Stimulated activated naive B cell treated with anti-CD40 and anti-IgM and Interleukin-4, amounts not matched to agents 10 μg/mL and 1 μg/mL and 100 μg/mL, for 72 hours (primary cell): ENCODE results near the gene RNU11.

Source experiments
- ATAC-seq, 2 donors: fragments of 150-1000 bp; cut with Tn5 transposase; replicated peaks; 2 replicates each; pipeline ENCODE4 v1.10.0; 2021; ENCODE audit warnings: moderate library complexity in 1 of 2
- DNase-seq: peaks from one replicate; pipeline ENCODE4 v3.0.0; 2021
- H3K27ac Mint-ChIP-seq: one replicate; pipeline ENCODE4 v1.8.0; 2022; ENCODE audit warnings: mild to moderate bottlenecking, mixed read lengths
- H3K27me3 Mint-ChIP-seq, 2 donors: one replicate each; pipeline ENCODE4 v1.8.0; 2022; ENCODE audit warnings: mixed read lengths in 2 of 2
- H3K36me3 Mint-ChIP-seq, 2 donors: one replicate each; pipeline ENCODE4 v1.8.0; 2022; ENCODE audit warnings: mixed read lengths in 2 of 2, mild to moderate bottlenecking in 1 of 2
- H3K4me1 Mint-ChIP-seq, 2 donors: one replicate each; pipeline ENCODE4 v1.8.0; 2022; ENCODE audit warnings: mixed read lengths in 2 of 2, mild to moderate bottlenecking in 1 of 2
- H3K4me3 Mint-ChIP-seq, 2 donors: one replicate each; pipeline ENCODE4 v1.8.0; 2022; ENCODE audit warnings: mild to moderate bottlenecking in 2 of 2, mixed read lengths in 2 of 2, moderate library complexity in 1 of 2
- H3K9me3 Mint-ChIP-seq, 2 donors: one replicate each; pipeline ENCODE4 v1.8.0; 2022; ENCODE audit warnings: mixed read lengths in 2 of 2, mild to moderate bottlenecking in 1 of 2

RNU11 gene

DNA sequence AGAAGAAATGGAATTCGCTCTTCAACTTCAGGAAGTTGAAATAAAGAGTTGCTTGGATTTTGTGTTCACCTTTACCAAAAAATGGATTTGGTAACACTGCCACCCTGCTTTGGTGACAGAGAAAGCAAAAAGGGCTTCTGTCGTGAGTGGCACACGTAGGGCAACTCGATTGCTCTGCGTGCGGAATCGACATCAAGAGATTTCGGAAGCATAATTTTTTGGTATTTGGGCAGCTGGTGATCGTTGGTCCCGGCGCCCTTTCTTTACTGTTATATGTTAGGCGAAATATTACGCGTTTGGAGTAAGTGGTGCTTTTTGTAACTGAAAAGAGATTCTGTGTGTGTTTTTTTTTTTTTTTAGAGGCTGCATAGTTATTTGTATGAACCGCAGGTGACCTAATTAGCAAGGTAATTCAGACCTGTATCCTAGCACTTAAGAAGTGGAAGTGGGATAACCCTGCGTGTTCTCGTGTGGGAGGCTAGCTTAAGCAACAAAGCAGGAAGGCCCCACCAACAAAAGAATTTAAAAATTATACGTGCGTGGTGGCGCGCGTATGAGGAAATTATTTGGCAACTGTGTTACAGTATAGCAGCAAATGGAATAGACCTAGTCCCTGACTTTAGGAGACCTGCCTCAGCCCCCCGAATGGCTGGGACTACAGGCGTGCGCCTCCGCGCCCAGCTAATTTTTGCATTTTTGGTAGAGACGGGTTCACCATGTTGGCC is at the start of gene RNU11:
Gene RNU11, plus strand, starts transcription at position 127 of the 725 bp plus-strand sequence.
- ATAC-seq: peak; percentile 81 to 83
- H3K9me3 Mint-ChIP-seq: no peaks in the 10 kb centered on the region
- peak; percentile 92 for DNase-seq

GRCh38 chr1:28601696-28602095 is 46.7 kb upstream of the RNU11 start:
- no peaks in the 10 kb centered on the region for H3K9me3 Mint-ChIP-seq
- peaks cover 6 to 10% of the 10 kb centered on the region in 2 donors for H3K4me1 Mint-ChIP-seq
- no peaks in the 10 kb centered on the region for H3K27me3 Mint-ChIP-seq
- DNase-seq (no peak), ATAC-seq (peak; percentile 69 to 72)
- H3K36me3 Mint-ChIP-seq: peaks cover 5 to 28% of the 10 kb centered on the region in 2 donors
- H3K4me3 Mint-ChIP-seq: no peak overlapping the region
- H3K27ac Mint-ChIP-seq: peak overlapping the region; percentile 77

More for the DNA sequence above, at the start of gene RNU11:
- Mint-ChIP-seq H3K27ac (peak within 1 kb of the TSS; percentile 100), H3K4me1 (peaks cover 15 to 38% of the 10 kb centered on the region in 2 donors), H3K4me3 (peak within 1 kb of the TSS; percentile 93 to 95), H3K27me3 (no peaks in the 10 kb centered on the region), H3K36me3 (peaks cover 0 to 12% of the 10 kb centered on the region in 2 donors)

GRCh38 chr1:28602536-28603439 is 45.6 kb upstream of the RNU11 start:
- Mint-ChIP-seq H3K27ac (no peak overlapping the region), H3K27me3 (no peaks in the 10 kb centered on the region), H3K36me3 (peaks cover 5 to 28% of the 10 kb centered on the region in 2 donors), H3K4me1 (peaks cover 6 to 10% of the 10 kb centered on the region in 2 donors), H3K4me3 (no peak overlapping the region), H3K9me3 (no peaks in the 10 kb centered on the region)
- peak in 1 of 2 donors; percentile 53 for ATAC-seq
- DNase-seq: peak; percentile 18

GRCh38 chr1:28604411-28604810 is 44.0 kb upstream of the RNU11 start:
- Mint-ChIP-seq H3K9me3 (no peaks in the 10 kb centered on the region), H3K27me3 (no peaks in the 10 kb centered on the region), H3K4me1 (peaks cover 3 to 5% of the 10 kb centered on the region in 2 donors), H3K27ac (no peak overlapping the region), H3K4me3 (no peak overlapping the region), H3K36me3 (peaks cover 5 to 25% of the 10 kb centered on the region in 2 donors)
- ATAC-seq: no peak
- no peak for DNase-seq

- no peaks in the 10 kb centered on the region for H3K27me3 Mint-ChIP-seq
- ATAC-seq (no peak), DNase-seq (no peak)
- peaks cover 3 to 5% of the 10 kb centered on the region in 2 donors for H3K4me1 Mint-ChIP-seq
- H3K27ac Mint-ChIP-seq: no peak overlapping the region
- peaks cover 9 to 30% of the 10 kb centered on the region in 2 donors for H3K36me3 Mint-ChIP-seq
- no peak overlapping the region for H3K4me3 Mint-ChIP-seq
- H3K9me3 Mint-ChIP-seq: no peaks in the 10 kb centered on the region
Observed at GRCh38 chr1:28604962-28605361, 43.4 kb upstream of the RNU11 start.

DNA sequence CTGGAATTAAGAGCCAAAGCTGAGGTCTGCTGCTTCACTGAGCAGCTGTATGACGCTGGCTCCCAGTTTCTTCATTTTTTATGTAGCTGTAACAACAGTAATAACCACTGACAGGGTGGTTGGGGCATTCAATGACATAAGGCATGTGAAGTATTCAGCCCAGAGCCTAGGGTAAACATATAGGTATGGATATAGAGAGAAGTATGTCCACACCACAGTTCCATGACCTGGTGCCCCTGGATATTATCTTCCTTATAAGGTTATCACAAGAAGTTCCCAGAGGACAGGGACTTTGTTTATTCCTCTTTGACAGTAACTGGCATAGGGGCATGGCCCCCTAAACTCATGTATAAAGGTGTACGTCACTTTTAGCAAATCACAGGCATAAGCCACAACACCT is 41.6 kb upstream of the RNU11 start:
- ATAC-seq (no peak), DNase-seq (no peak)
- Mint-ChIP-seq H3K4me3 (no peak overlapping the region), H3K9me3 (no peaks in the 10 kb centered on the region), H3K27ac (no peak overlapping the region), H3K36me3 (peaks cover 14 to 29% of the 10 kb centered on the region in 2 donors), H3K27me3 (no peaks in the 10 kb centered on the region), H3K4me1 (peaks cover 1 to 2% of the 10 kb centered on the region in 2 donors)

- H3K9me3 Mint-ChIP-seq: no peaks in the 10 kb centered on the region
- DNase-seq (no peak), ATAC-seq (no peak)
- H3K27me3 Mint-ChIP-seq: no peaks in the 10 kb centered on the region
- H3K36me3 Mint-ChIP-seq: peaks cover 33 to 35% of the 10 kb centered on the region in 2 donors
- H3K27ac Mint-ChIP-seq: no peak overlapping the region
- no peaks in the 10 kb centered on the region for H3K4me1 Mint-ChIP-seq
- H3K4me3 Mint-ChIP-seq: no peak overlapping the region
Observed at GRCh38 chr1:28613175-28613574, 35.2 kb upstream of the RNU11 start.

GRCh38 chr1:28631713-28632112 is 16.7 kb upstream of the RNU11 start:
- ATAC-seq (no peak), DNase-seq (no peak)
- H3K27me3 Mint-ChIP-seq: no peaks in the 10 kb centered on the region
- H3K9me3 Mint-ChIP-seq: peaks cover 0 to 2% of the 10 kb centered on the region in 2 donors
- peaks cover 6 to 17% of the 10 kb centered on the region in 2 donors for H3K4me1 Mint-ChIP-seq
- peaks cover 10 to 14% of the 10 kb centered on the region in 2 donors for H3K36me3 Mint-ChIP-seq
- peak overlapping the region; percentile 14 for H3K27ac Mint-ChIP-seq
- no peak overlapping the region for H3K4me3 Mint-ChIP-seq

DNA sequence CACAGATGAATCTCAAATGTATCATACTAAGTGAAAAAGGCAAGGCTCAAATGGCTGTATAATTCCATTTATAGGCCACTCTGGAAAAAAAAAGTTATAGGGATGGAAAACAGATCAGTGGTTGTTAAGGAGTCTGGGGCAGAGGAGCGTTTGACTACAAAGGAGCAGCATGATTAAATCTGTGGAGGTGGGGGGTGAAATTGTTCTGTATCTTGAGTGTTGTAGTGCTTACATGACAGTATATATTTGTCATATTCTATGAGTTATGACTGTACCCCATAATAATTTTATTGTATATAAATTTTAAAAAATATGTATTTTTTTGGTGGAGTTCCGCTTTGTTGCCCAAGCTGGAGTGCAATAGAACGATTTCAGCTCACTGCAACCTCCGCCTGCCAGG is 15.8 kb upstream of the RNU11 start:
- Mint-ChIP-seq H3K9me3 (peaks cover 0 to 2% of the 10 kb centered on the region in 2 donors), H3K27me3 (no peaks in the 10 kb centered on the region), H3K4me1 (peaks cover 6 to 17% of the 10 kb centered on the region in 2 donors), H3K36me3 (peaks cover 10 to 14% of the 10 kb centered on the region in 2 donors), H3K27ac (no peak overlapping the region), H3K4me3 (no peak overlapping the region)
- ATAC-seq (no peak), DNase-seq (no peak)

GRCh38 chr1:28640766-28641165 is 7.6 kb upstream of the RNU11 start:
- DNase-seq (no peak), ATAC-seq (no peak)
- Mint-ChIP-seq H3K4me3 (no peak overlapping the region), H3K9me3 (no peaks in the 10 kb centered on the region), H3K36me3 (peaks cover 9 to 17% of the 10 kb centered on the region in 2 donors), H3K27ac (no peak overlapping the region), H3K27me3 (no peaks in the 10 kb centered on the region), H3K4me1 (peaks cover 20 to 34% of the 10 kb centered on the region in 2 donors)

- peak overlapping the region; percentile 100 for H3K27ac Mint-ChIP-seq
- H3K36me3 Mint-ChIP-seq: peaks cover 4 to 12% of the 10 kb centered on the region in 2 donors
- H3K4me3 Mint-ChIP-seq: peak overlapping the region; percentile 95 to 97
- no peaks in the 10 kb centered on the region for H3K27me3 Mint-ChIP-seq
- no peaks in the 10 kb centered on the region for H3K9me3 Mint-ChIP-seq
- peak; percentile 23 to 26 for ATAC-seq
- DNase-seq: no peak
- peaks cover 18 to 32% of the 10 kb centered on the region in 2 donors for H3K4me1 Mint-ChIP-seq
Observed at GRCh38 chr1:28642056-28642846, 6.1 kb upstream of the RNU11 start.

GRCh38 chr1:28642847-28643635 is 5.4 kb upstream of the RNU11 start, which contains the start of gene TAF12:
TSS of gene TAF12 (minus strand) at chr1:28643067. CDS start at chr1:28622081, 20,986 bp downstream.
- Mint-ChIP-seq H3K36me3 (peaks cover 4 to 14% of the 10 kb centered on the region in 2 donors), H3K4me1 (peaks cover 20 to 39% of the 10 kb centered on the region in 2 donors), H3K4me3 (peak within 1 kb of the TSS; percentile 95 to 97), H3K27ac (peak within 1 kb of the TSS; percentile 100), H3K9me3 (no peaks in the 10 kb centered on the region), H3K27me3 (no peaks in the 10 kb centered on the region)
- peak; percentile 85 for DNase-seq
- peak; percentile 89 to 91 for ATAC-seq

- H3K27ac Mint-ChIP-seq: peak overlapping the region; percentile 100
- no peaks in the 10 kb centered on the region for H3K9me3 Mint-ChIP-seq
- no peaks in the 10 kb centered on the region for H3K27me3 Mint-ChIP-seq
- peaks cover 22 to 51% of the 10 kb centered on the region in 2 donors for H3K4me1 Mint-ChIP-seq
- DNase-seq (no peak), ATAC-seq (no peak)
- peaks cover 4 to 20% of the 10 kb centered on the region in 2 donors for H3K36me3 Mint-ChIP-seq
- H3K4me3 Mint-ChIP-seq: peak overlapping the region; percentile 95 to 97
Observed at GRCh38 chr1:28644494-28644893, 3.9 kb upstream of the RNU11 start.
